HS-5 (cell line): ENCODE results near the gene SLC8A1.
"Not testable (repeated sequence)": the region's sequence is repeated elsewhere in the genome, so short reads cannot be mapped to it uniquely, and the experiment has no call there.

ENCODE experiments used
- DNase-seq: peaks from one replicate; pipeline ENCODE4 v3.0.0-alpha.2; 2012; ENCODE audit warnings: low read depth

SLC8A1 gene

DNA sequence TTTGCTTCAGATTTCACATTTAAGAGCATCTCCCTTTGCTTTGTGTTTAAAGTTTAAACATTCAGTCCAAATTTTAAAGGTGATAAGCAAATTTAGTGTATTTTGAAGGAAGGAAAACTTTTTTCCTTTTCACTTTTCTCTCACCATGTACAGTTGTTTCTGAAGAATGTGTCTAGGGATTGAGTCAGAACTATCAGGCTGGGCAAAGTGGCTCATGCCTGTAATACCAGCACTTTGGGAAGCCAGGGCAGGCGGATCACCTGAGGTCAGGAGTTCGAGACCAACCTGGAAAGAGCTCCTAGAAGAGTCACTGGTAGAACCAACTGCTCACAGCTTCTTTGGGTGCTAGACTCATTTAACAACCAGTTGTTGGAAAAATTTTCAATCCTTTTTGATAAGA, 345.8 kb downstream of the SLC8A1 start:
- no peak for DNase-seq

GRCh38 chr2:40105593-40105992, 346.3 kb downstream of the SLC8A1 start:
- DNase-seq: no peak

DNA sequence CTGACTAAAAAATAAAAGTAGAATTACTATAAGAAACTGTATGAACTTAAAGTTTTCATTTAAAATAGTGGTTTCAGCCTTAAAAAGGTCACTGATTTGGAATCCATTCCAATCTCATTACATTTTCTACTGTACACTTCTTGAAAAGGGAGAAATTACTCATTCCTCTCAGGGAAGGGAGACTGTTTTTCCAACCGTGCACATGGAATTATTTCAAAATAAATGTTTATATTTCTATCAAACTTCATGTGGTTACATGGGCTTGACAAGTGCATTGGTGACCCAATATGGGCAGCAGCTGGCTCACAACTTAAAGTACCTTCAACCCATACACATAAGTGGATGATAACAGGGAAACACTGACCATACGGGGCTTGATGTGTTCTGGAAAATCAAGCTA, 348.3 kb downstream of the SLC8A1 start:
- peak; percentile 74 for DNase-seq

- peak; percentile 79 for DNase-seq
Observed at GRCh38 chr2:40103163-40103562, 348.7 kb downstream of the SLC8A1 start.

- DNase-seq: no peak
Observed at GRCh38 chr2:40102447-40102846, 349.4 kb downstream of the SLC8A1 start.

DNA sequence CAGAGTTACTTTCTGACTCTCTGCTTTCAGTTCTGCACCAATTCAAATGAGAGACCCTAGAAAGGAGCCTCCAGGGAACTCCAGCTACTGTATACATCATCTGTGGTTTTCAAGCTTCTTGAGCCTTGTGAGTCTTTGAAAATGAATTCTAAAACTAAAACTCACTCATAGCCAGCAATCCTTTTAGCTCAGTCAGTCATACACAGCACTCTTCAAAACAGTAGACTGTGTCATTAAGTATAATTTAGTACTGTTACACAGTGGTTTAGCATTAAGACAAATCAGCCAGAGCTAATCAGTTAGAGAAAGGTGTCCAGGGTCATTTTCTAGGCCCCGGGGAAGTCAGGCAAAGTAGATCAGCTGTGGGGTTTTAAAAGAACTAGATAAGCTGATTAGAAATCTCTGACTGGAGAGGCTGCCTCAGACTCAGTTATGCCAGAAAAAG, 350.7 kb downstream of the SLC8A1 start:
- DNase-seq: peak; percentile 59

DNA sequence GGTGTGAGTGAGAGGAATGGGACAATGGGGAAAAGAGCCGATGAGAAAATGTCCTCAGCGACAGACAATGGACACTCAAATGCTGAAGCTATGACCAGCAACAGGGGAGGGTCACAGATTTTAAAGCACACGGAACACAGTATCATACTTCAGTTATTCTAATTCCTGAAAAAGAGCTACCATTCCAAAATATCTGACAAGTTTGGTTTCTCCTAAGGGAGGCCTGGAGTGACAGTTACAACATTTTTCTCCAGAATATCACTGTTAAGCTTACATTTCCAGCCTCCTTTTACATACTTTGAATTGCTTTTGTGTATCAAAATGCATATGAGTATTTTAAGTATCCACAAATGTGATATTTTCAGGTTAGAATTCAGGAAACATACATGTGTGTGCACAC, 351.2 kb downstream of the SLC8A1 start:
- DNase-seq: no peak

- DNase-seq: peak; percentile 85
Observed at GRCh38 chr2:40098786-40099470, 353.0 kb downstream of the SLC8A1 start.

DNA sequence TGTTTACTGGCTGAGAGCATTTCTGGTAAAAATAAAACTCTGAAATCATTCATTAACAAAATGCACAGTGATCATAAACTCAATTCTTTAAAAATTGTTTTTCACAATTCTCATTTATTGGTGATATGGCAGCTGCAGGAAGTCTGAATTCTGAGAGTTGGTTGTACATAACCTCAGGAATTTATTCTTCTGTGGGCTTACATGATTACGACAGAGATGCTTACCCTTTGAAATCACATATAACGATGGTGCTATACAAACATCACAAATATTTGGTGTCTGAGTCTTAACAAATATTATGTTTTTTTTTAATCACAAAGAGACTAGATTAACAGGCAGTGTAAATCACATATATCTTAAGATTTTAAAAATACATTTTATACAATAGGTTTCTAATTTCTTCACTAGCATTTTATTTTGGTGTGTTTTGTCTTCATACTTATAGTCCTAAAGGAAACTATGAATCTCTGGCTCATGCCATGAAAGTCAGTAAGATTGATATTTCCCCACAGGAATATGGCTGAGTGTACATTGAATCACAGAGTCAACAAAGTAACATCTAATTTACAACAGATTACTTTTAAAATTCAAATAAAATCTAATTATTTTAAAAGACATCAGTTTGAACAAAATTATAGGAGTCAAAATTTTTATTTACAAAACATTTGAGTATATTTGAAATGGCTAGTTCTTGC, 354.1 kb downstream of the SLC8A1 start:
- DNase-seq: peak; percentile 89

DNA sequence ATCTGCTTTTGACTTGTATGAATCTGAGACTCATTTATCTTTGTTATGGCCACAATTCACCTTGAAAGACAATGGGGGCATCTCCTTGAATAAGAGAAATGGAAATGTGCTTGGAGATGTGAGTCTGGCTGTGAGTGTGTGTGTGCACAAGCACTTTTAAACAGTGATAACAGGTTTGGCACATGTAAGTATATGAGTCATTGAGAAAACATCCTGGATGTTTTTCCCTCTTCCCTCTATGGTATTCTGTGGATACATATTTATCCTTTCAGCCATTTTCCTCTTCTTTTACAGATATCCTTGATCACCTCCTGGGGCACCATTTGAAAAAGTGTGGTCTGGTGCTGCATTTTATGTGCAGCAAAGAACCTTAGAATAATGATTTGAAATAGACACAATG, 355.5 kb downstream of the SLC8A1 start:
- DNase-seq: peak; percentile 70

- no peak for DNase-seq
Observed at GRCh38 chr2:40095000-40095399, 356.9 kb downstream of the SLC8A1 start.

- DNase-seq: no peak
Observed at GRCh38 chr2:40094451-40094850, 357.4 kb downstream of the SLC8A1 start.

DNA sequence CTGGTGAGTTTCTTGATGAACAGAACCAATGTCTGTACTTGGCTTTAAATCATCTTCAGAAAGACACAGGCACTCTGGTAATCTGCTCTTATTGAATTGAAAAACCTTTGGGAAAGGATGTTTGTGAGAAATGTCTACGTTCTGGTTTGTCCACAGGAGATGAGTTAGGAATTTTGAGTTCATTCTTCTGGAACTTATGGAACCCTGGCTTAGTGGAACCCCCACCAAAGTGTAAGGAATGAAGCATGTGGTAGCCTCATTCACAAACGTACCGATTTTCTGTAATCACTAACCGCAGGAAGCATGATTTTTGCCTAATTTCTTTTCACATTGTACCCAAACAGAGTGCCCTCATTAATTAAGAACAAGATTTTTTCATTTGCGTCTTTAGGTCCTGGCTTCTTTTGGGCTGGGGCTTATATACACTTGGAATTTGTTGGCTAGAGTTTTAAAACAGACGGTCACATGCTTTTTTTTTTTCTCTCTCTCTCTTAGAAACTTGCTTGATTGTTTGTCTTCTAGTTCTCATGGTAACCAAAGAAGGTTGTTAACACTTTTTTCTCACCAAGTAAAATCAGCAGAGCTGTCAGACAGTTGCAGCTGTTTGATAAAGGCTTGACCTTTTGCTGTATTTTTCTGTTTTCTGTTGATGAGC, 358.7 kb downstream of the SLC8A1 start:
- DNase-seq: no peak

GRCh38 chr2:40090044-40090443, 361.8 kb downstream of the SLC8A1 start:
- DNase-seq: no peak

- DNase-seq: no peak
Observed at GRCh38 chr2:40087927-40088326, 364.0 kb downstream of the SLC8A1 start.

DNA sequence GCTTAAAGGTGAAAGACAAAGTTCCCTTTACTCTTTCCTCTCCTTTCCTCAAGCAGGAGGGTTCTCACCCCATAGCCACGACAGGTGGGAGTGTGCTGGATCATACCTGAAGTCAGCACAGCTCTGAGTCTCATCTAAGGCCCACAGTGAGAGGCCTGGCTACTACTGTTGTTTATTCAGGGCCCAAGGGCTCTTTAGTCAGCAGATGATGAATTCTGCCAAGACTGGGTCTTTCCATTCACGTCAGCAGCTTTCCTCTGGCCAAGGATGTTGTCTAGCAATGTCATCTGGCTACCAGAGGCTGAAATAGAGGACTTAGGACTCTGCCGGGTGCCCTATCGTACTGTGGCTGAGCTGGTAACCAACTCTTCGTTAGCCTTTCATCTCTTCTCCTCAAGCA, 364.5 kb downstream of the SLC8A1 start:
- DNase-seq: no peak

DNA sequence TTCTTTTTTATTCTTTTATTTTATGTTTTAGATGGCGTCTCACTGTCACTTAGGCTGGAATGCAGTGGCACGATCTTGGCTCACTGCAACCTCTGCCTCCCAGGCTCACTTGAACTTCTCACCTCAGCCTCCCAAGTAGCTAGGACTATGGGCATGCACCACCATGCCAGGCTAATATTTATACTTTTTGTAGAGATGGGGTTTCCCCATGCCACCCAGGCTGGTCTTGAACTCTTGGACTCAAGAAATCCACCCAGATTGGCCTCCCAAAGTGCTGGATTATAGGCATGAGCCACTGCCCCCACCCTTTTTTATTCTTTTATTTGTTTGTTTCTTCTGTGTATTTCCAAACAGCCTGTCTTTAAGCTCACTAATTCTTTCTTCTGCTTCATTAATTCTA, 366.1 kb downstream of the SLC8A1 start:
- DNase-seq: no peak

GRCh38 chr2:40073336-40073735, 378.6 kb downstream of the SLC8A1 start:
- DNase-seq: not testable (repeated sequence)

- DNase-seq: no peak
Observed at GRCh38 chr2:40072442-40073232, 379.3 kb downstream of the SLC8A1 start.

DNA sequence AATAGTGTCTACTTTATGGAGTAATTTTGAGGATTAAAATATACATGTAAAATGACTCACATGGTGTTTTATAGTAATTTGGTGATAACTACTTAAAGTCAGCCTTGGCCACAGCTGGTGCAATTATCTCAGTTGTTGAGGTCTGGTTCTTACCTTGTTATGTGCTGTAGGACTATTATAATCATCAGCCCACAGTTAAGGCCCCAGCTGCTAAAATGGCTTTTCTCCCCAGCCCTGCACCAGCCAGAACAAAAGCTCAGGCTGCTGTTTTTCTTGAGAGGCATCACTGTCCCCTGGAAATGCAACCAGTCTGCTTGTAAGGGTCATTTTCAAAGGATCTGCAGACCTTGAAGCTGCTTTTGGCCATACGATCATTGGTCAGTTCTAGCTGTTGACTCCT, 389.5 kb downstream of the SLC8A1 start:
- no peak for DNase-seq

GRCh38 chr2:40049781-40050180, 402.1 kb downstream of the SLC8A1 start:
- no peak for DNase-seq

- no peak for DNase-seq
Observed at GRCh38 chr2:40048506-40048905, 403.4 kb downstream of the SLC8A1 start.
